Gastrocnemius medialis (tissue), 4 donors: ENCODE measurements around the gene ZNF319. TPM values are rescaled to one million over a fixed set of nuclear protein-coding genes. Genes with fewer than 3 reads are reported as not detected.

Source experiments
- ATAC-seq, 2 donors: fragments of 150-250 bp; one replicate each; pipeline ENCODE4 v1.9.1; 2016
- DNase-seq, 2 donors: peaks; one replicate each; pipeline ENCODE4 v3.0.0-alpha.2; 2019
- H3K27ac ChIP-seq, 4 donors: fragments of 200-600 bp; sonication (generic); 1 replicate in 1 of 4; 2 replicates in 3 of 4; pipeline ENCODE4 v1.5.1; 2016 to 2018; ENCODE audit warnings: mild to moderate bottlenecking in 2 of 4, moderate library complexity in 1 of 4
- H3K27me3 ChIP-seq, 3 donors: fragments of 200-600 bp; sonication (generic) in 2 of 3; 1 replicate in 1 of 3; 2 replicates in 2 of 3; pipeline versions ENCODE4 v1.5.1 to v1.6.0; 2016 to 2019; ENCODE audit warnings: mild to moderate bottlenecking in 1 of 3, moderate library complexity in 1 of 3
- H3K36me3 ChIP-seq, 2 donors: fragments of 200-600 bp; sonication (generic) in 1 of 2; one replicate each; pipeline ENCODE4 v1.5.1; 2017 to 2018
- H3K4me1 ChIP-seq, 2 donors: fragments of 200-600 bp; sonication (generic) in 1 of 2; one replicate each; pipeline ENCODE4 v1.5.1; 2016 to 2017; ENCODE audit warnings: mild to moderate bottlenecking in 2 of 2
- H3K4me3 ChIP-seq, 4 donors: fragments of 200-600 bp; sonication (generic) in 3 of 4; 1 replicate in 1 of 4; 2 replicates in 3 of 4; pipeline ENCODE4 v1.5.1; 2016 to 2019; ENCODE audit warnings: mild to moderate bottlenecking in 2 of 4
- H3K9me3 ChIP-seq, 3 donors: fragments of 200-600 bp; sonication (generic) in 2 of 3; 1 replicate in 1 of 3; 2 replicates in 2 of 3; pipeline ENCODE4 v1.5.1; 2016 to 2019
- POLR2A ChIP-seq, 2 donors: fragments of 450-650 bp; IDR thresholded peaks; one replicate each; pipeline ENCODE4 v1.6.1; 2017; ENCODE audit warnings: antibody characterized with exemption in 2 of 2, mild to moderate bottlenecking in 2 of 2, moderate library complexity in 2 of 2
- in situ Hi-C, 4 donors: fragments of 200-750 bp; cut with MboI; loops; one replicate each; pipeline versions ENCODE4 v1.15.0 to v1.8.0; 2017; ENCODE audit warnings: low sequenced_read_pairs in 4 of 4
- intact Hi-C: fragments of 100-400 bp; cut with DNase I; formaldehyde crosslinking; loops from one replicate; pipeline ENCODE4 v1.15.1; 2023; ENCODE audit warnings: low total_unique reads
- total RNA-seq, 4 donors: library from RNA; depleted of rRNA; stranded (reverse); fragments of >200 nt; gene quantifications; one replicate each; pipeline versions ENCODE4 v1.1.0 to v1.2.3, GENCODE V29; 2016
- TF ChIP-seq, protein P1 (sequence below), 5 experiments: fragments of 450-650 bp in 3 of 5; fragments of 200-600 bp in 2 of 5; sonication (generic) in 2 of 5; IDR thresholded peaks in 4 of 5; conservative IDR thresholded peaks in 1 of 5; 1 replicate in 4 of 5; 2 replicates in 1 of 5; pipeline ENCODE4 v1.5.1; 2016 to 2019; ENCODE audit warnings: antibody characterized with exemption in 5 of 5, mild to moderate bottlenecking in 3 of 5, moderate library complexity in 3 of 5

The ZNF319 gene
- total RNA-seq, 4 donors from 2014 or later = 4.4 to 7.5 (median 6.7) TPM

DNA sequence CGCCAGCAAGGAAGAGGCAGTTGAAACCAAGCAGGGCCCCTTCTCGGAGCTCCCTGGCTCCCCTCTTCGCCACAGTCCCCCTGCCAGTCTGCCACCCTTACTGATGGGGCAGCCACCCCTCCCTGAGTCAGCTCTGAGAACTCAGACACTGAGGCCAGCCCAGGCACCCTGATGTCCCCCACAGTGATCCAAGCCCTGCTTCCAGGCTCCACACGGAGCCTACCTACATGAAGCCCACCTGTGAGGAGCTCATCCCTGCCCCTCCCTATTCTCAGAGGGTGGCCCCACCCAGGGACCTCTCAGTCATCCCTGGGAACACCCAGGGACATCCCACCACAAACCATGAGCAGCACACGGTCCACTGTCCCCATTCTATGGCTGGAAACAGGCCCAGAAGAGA is 38.4 kb downstream of the ZNF319 start:
- Histone ChIP-seq H3K4me3 (no peak overlapping the region), H3K9me3 (no peaks in the 10 kb centered on the region), H3K4me1 (no peaks in the 10 kb centered on the region), H3K36me3 (no peaks in the 10 kb centered on the region), H3K27ac (no peak overlapping the region), H3K27me3 (no peaks in the 10 kb centered on the region)
- TF ChIP-seq, protein P1, sequence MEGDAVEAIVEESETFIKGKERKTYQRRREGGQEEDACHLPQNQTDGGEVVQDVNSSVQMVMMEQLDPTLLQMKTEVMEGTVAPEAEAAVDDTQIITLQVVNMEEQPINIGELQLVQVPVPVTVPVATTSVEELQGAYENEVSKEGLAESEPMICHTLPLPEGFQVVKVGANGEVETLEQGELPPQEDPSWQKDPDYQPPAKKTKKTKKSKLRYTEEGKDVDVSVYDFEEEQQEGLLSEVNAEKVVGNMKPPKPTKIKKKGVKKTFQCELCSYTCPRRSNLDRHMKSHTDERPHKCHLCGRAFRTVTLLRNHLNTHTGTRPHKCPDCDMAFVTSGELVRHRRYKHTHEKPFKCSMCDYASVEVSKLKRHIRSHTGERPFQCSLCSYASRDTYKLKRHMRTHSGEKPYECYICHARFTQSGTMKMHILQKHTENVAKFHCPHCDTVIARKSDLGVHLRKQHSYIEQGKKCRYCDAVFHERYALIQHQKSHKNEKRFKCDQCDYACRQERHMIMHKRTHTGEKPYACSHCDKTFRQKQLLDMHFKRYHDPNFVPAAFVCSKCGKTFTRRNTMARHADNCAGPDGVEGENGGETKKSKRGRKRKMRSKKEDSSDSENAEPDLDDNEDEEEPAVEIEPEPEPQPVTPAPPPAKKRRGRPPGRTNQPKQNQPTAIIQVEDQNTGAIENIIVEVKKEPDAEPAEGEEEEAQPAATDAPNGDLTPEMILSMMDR (IDR thresholded peaks at IDR 0.05 in 4 of 5, conservative IDR thresholded peaks at IDR 0.05 in 1 of 5) = no peak
- intact Hi-C loops (no loop called here), in situ Hi-C loops (no loop called here)
- ATAC-seq (no peak), DNase-seq (no peak)

GRCh38 chr16:57961538-57961937 is 38.9 kb downstream of the ZNF319 start:
- Histone ChIP-seq H3K27me3 (no peaks in the 10 kb centered on the region), H3K27ac (no peak overlapping the region), H3K36me3 (no peaks in the 10 kb centered on the region), H3K4me3 (no peak overlapping the region), H3K4me1 (no peaks in the 10 kb centered on the region), H3K9me3 (no peaks in the 10 kb centered on the region)
- in situ Hi-C loops = no loop called here
- intact Hi-C loops = no loop called here
- DNase-seq (no peak), ATAC-seq (no peak)
- TF ChIP-seq, protein P1 (IDR thresholded peaks at IDR 0.05 in 4 of 5, conservative IDR thresholded peaks at IDR 0.05 in 1 of 5) = no peak
- TF ChIP-seq POLR2A (IDR thresholded peaks at IDR 0.05) = no peak

DNA sequence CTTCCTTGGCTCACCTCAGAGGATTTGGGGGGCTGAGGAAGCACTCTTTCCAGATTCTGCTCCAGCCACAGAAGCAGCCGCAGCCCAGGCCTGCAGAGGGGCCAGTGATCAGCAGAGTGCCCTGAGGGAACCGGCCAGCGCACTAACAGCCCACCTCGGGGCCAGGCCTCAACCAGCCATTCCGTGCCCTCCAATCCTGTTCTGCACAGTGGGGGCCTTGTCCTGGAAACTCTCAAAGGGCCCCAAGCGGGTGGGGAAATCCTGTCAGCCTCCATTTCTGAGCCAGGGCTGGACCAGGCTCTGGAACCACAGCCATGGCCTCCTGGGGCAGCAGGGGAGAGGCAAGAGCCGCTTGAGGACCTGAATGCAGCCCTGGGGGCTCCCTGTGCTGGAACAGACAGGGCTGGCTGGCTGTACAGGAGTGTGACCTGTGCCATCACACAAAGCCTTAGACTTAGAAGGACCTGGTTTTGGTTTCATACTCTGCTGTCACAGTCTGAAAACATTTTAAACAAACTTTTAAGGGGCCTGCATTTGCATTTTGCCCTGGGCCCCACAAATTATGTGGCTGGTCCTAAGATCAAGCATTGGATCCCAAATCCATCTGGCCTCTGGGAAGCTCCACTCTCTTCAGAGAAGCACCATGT is 39.5 kb downstream of the ZNF319 start:
- TF ChIP-seq, protein P1 (IDR thresholded peaks at IDR 0.05 in 4 of 5, conservative IDR thresholded peaks at IDR 0.05 in 1 of 5) = no peak
- no peak for TF ChIP-seq POLR2A (IDR thresholded peaks at IDR 0.05)
- intact Hi-C loops = no loop called here

DNA sequence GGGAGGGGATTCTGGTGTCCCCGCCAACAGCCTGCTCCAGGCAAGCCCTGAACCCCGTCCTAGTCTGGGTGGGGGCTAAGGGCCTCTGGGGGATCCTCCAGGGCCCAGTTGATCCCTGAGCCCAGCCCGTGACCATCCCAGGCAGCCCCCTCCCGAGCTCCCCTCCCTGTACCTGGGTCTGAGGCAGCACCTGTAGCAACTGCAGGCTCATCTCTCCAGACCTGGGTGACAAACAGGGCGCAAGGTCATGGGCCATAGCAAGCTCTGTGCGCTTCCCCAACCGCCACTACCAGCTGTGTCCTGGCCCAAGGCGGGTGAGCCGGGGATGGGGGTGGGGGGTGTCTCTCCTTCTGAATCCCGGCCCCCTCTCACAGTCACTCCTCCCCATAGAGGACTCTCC is 40.2 kb downstream of the ZNF319 start:
- Histone ChIP-seq H3K4me1 (no peaks in the 10 kb centered on the region), H3K27ac (no peak overlapping the region), H3K36me3 (no peaks in the 10 kb centered on the region), H3K9me3 (no peaks in the 10 kb centered on the region), H3K4me3 (no peak overlapping the region), H3K27me3 (no peaks in the 10 kb centered on the region)
- no peak for DNase-seq
- TF ChIP-seq POLR2A (IDR thresholded peaks at IDR 0.05) = no peak
- TF ChIP-seq, protein P1 (IDR thresholded peaks at IDR 0.05 in 4 of 5, conservative IDR thresholded peaks at IDR 0.05 in 1 of 5) = no peak
- ATAC-seq = no peak
- intact Hi-C loops (no loop called here), in situ Hi-C loops (no loop called here)

More for the DNA sequence above, 39.5 kb downstream of the ZNF319 start:
- H3K4me3 ChIP-seq = no peak overlapping the region
- ATAC-seq (no peak), DNase-seq (no peak)
- no peaks in the 10 kb centered on the region for H3K4me1 ChIP-seq
- no peaks in the 10 kb centered on the region for H3K36me3 ChIP-seq
- H3K27me3 ChIP-seq = no peaks in the 10 kb centered on the region
- no peaks in the 10 kb centered on the region for H3K9me3 ChIP-seq
- H3K27ac ChIP-seq = no peak overlapping the region
- in situ Hi-C loops = no loop called here

DNA sequence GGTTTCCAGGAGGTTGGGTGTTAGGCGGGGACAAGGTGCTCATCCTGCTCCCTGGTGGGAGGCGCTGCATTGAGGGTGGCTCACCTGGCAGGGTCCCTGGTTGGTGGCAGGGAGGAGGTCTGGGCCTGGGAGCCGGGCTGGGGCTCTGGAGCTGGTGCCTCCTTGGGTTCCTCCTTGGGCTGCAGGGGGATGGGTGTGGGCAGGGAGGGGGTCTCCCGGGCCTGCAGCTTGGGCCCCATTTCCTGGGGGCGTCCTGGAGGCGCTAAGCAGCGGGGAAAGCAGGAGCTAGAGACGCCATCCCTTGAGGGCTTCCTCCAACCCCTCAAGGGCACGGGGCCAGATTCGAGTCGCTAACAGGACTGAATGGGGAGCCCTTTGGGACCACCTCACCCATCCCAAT is 40.7 kb downstream of the ZNF319 start:
- no peak overlapping the region for H3K27ac ChIP-seq
- no peak for DNase-seq
- in situ Hi-C loops (no loop called here), intact Hi-C loops (no loop called here)
- no peak for ATAC-seq
- no peaks in the 10 kb centered on the region for H3K27me3 ChIP-seq
- no peaks in the 10 kb centered on the region for H3K9me3 ChIP-seq
- H3K36me3 ChIP-seq = no peaks in the 10 kb centered on the region
- no peaks in the 10 kb centered on the region for H3K4me1 ChIP-seq
- TF ChIP-seq, protein P1 (IDR thresholded peaks at IDR 0.05 in 4 of 5, conservative IDR thresholded peaks at IDR 0.05 in 1 of 5) = no peak
- no peak for TF ChIP-seq POLR2A (IDR thresholded peaks at IDR 0.05)
- H3K4me3 ChIP-seq = no peak overlapping the region
